NCI-H1436 treated with DMSO at 0.1 percent for 48 hours (cell line): ENCODE results near the gene TRIM47.

ENCODE experiments used
- DNase-seq: peaks from one replicate; lab custom pipeline; 2025; lab: John Stamatoyannopoulos, UW

The TRIM47 gene

DNA sequence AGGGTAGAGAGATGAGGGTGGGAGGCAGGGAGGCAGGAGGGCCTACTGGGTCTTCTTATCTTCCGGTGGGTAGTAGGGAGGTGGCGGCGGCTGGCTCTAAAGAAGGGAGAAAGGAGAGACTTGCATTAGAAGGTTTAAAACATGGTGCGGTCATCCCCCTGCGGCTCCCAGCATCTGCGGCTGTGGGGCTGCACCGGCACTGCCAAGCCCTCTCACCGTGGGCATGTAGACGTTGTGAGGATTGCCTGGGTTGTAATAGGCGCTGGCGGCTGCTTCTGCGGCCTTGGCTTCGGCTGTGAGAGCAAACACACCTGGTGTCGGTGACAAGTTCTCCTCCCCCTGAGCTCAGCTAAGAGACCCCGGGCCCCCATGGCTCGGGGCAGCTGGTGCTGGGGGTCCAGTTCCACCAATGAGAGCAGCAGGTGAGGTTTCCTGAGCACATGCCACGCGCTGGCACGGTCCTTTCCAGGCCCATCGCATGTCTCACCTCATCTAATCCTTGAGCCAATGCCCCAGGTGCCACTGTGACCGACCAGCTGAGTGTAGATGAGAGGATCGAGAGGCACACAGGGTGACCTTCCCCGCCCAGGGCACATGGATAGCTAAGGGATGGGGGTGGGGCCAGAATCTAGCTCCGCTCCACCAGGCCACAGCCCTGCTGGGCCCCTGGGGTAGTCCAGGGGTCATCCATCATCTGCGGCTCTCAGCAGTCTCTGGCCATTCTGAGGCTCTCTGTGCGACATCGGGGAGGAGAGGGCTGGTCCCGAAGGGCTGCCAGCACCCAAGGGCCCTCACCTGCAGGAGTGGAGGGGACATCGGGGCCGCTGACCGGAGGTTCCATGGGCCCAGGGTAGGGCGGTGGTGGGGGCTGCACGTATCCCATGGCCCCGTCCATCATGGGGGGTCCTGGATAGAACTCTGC is 31.4 kb downstream of the TRIM47 start:
- no peak for DNase-seq

- no peak for DNase-seq
Measured at GRCh38 chr17:75845933-75846691, 32.3 kb downstream of the TRIM47 start.

DNA sequence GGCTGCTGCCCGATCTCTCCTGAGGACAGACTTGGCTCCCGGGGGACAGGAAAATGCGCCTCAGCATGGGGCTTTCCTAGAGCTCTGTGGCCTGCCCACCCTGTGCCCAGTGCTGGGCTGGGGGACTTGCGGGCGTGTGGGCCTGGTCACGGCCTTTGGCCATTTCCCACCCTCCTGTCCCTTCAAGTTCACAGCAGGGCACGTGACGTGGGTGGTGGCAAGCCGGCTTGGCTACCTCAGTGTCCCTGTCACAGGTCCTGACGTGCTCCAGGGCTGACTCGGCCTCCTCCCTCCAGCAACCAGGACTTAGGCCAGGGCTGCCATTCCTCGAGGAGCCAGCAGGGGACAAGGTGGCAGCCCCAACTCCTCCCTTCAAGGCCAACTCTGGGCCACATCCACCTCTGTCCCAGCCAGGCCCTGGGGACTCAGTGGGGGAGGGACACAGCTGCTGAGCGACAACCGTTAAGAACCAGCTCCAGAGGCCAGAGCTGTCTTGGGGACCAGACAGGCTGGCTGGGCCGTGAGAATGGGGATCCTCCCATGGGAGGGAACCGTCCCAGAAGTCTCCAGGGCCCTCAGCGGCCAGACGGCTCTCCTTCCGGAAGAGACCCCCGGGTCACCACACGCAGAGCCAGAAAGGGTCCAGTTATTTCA is 33.2 kb downstream of the TRIM47 start:
- DNase-seq: peak; percentile 6

GRCh38 chr17:75844530-75845057 is 33.8 kb downstream of the TRIM47 start:
- no peak for DNase-seq

GRCh38 chr17:75843577-75844529 is 34.5 kb downstream of the TRIM47 start, which contains the start of gene UNC13D:
UNC13D (minus strand) TSS chr17:75844404; CDS start chr17:75844337, 67 bp downstream.
- no peak for DNase-seq

DNA sequence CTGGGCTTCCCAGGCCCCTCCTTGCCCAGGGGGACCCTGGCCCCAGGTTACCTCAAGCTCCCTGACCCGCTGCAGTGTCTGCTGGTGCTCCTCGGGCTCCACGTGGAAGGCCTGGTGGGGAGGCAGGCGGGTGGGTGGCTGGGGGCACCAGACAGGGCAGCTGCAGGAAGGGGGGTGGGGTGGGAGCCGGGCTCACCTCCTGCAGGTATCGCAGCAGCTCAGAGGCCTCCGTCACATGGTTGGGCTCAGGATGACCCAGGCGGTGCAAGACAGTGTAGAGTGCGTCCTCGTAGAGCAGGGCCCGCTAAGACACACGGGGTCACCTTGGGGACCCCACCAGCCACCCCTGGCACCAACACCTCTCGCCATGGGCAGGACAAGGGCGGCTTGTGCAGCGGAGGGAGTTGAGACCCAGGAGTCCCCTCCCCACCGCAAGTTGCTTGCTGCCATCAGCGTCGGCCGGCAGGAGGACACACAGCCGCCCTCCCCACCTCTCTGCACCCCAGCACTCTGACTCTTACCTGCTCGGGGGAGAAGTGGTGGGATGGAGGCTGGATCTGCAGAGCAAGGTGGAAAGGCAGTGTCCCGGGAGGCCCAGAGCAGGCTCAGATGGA is 35.3 kb downstream of the TRIM47 start:
- no peak for DNase-seq

DNA sequence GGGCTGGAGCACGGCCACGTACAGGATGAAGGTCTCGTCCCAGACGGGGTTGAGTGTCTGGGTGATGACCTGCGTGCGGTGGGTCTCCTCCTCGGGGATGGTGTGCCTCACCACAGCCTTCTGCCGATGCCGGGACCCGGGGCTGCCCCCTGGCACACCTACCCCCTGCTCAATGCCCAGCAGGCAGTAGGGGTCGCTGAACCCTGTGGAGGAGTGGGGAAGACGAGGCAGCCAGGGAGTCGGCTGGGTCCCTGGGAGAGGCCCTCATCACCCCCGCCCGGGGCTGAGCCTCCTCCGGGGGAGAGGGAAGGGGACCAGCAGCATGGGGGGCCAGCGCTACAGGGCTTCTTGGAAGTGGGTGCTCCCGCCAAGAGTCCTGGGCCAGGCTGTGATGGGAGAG is 36.0 kb downstream of the TRIM47 start:
- DNase-seq: no peak

- no peak for DNase-seq
Measured at GRCh38 chr17:75840799-75841164, 37.6 kb downstream of the TRIM47 start.

DNA sequence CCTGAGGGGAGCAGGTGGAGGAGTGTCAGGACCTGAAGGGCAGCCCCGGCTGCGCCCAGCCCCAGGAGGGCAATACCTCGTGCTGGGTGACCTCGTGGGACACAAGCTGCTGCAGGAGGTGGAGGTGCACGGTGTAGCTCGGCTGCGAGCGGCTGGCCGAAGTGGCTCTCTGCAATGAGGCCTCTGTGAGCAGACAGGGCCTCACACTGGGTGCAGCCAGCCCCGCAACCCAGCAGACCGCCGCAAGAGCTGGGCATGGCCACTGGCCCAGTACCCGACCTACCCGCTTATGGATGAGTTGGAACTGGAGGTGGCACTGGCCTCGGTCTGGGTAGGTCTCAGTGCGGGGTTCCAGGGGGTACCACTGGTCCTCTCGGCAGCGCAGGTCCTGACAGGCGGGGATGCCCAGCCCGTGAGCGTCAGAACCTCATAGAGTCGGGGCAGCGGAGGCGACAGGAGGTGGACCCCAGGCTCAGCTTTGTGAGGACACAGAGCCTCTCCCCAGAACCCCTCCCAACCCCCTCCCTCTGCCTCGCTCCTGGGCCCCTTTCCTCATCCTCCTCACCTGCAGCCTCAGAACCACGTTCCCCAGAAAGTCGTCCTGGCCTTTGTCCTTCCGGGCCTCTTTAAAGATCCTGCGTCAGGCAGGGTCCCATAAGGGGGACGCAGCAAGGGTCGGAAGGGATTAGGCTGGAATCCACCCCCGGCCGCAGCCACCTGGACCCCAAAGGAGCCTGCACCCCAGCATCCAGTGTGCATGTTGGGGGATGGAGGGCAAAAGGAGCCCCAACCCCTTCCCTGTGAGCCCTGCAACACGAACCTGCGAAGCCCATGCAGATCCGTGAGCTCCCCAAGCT is 38.2 kb downstream of the TRIM47 start:
- DNase-seq: no peak

DNA sequence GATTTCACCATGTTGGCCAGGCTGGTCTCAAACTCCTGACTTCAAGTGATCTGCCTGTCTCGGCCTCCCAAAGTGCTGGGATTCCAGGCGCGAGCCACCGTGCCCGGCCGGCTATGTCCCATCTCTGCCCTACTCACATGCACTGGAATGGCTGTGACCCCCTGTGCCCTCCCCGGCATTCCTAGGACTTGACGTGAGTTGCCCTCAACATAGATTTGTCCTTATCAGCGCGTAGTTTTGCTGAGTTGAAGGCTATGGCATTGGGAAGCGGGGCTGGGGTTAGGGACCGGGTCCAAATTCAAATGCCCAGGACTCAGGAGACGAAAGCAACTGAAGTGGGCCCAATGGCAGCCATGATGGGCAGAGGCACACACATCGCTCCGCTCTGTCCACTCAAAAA is 40.0 kb downstream of the TRIM47 start:
- no peak for DNase-seq

DNA sequence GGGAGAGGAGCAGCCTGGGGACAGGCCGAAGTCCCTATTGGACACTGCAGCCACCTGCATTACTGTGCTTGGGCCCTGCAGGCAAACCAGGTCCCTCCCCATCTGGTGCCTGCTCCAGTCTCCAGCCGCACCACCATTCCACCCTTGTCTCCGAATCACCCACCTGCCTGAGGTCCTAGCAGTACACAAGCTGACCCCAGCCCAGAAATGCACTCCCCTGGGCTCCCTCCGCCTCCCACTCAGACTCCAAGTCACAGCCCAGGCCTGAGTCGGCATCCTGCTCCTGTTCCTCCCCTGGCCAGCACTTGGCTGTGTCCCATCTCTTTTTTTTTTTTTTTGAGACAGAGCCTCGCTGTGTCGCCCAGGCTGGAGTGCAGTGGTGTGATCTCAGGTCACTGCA is 40.5 kb downstream of the TRIM47 start:
- no peak for DNase-seq

GRCh38 chr17:75836605-75837004 is 41.8 kb downstream of the TRIM47 start:
- no peak for DNase-seq

DNA sequence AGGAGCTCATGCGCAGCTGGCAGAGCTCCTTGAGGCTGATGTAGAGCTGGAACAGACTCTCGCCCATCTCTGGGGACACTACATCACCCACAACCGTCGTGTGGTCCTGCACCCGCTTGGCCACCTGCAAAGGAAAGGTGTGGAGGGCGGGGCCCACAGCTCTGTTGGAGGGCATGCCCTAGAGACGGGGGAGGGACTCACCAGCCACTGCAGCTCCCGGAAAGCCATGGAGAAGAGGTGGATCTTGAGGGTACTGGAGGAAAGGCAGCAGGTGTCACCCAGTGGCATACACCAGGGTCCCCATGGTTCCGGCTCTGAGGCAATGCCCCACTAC is 42.8 kb downstream of the TRIM47 start:
- peak; percentile 43 for DNase-seq

- DNase-seq: no peak
Measured at GRCh38 chr17:75834928-75835653, 43.3 kb downstream of the TRIM47 start.

- DNase-seq: no peak
Measured at GRCh38 chr17:75834279-75834920, 44.0 kb downstream of the TRIM47 start.

- DNase-seq: no peak
Measured at GRCh38 chr17:75832652-75833400, 45.6 kb downstream of the TRIM47 start.

DNA sequence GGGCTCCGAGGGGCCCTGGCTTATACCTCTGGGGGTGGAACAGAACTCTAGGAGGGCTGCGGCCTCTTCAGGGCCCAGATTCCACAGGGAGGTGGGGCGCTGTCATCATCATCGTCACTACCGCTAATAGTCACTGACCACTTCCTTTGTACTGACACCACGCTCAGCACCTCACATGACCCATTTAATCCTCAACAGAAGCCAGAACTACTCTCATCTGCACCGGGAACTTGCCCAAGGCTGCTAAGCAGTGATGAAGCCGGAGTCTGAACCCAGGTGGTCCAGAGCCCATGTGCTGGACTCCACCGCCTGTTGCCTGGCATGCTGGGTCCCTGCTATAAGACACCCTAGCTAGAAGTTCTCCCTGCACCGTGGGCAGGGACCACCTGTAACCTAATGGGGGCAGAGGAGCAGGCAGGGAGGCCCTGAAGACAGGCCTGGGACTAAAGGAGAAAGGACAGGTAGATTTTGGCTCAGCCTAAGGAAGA is 46.2 kb downstream of the TRIM47 start:
- no peak for DNase-seq
